ENCODE data around the gene C12orf75.
"Not testable (repeated sequence)": the region's sequence is repeated elsewhere in the genome, so short reads cannot be mapped to it uniquely, and the experiment has no call there.

The C12orf75 gene

GRCh38 chr12:105378911-105379310 is 48.4 kb downstream of the C12orf75 start:
- no peak for DNase-seq (ENCODE audit: low spot score)

- DNase-seq (ENCODE audit: low spot score) = no peak
Observed at GRCh38 chr12:105382771-105383622, 52.5 kb downstream of the C12orf75 start.

GRCh38 chr12:105384220-105384619 is 53.7 kb downstream of the C12orf75 start:
- no peak for DNase-seq (ENCODE audit: low spot score)

GRCh38 chr12:105384916-105385535 is 54.5 kb downstream of the C12orf75 start:
- no peak for DNase-seq (ENCODE audit: low spot score)

- no peak for DNase-seq (ENCODE audit: low spot score)
Observed at GRCh38 chr12:105386431-105386830, 55.9 kb downstream of the C12orf75 start.

GRCh38 chr12:105391231-105391630 is 60.7 kb downstream of the C12orf75 start:
- no peak for DNase-seq (ENCODE audit: low spot score)

GRCh38 chr12:105393587-105393986 is 63.1 kb downstream of the C12orf75 start:
- peak; percentile 50 for DNase-seq (ENCODE audit: low spot score)

- no peak for DNase-seq (ENCODE audit: low spot score)
Observed at GRCh38 chr12:105396024-105396423, 65.5 kb downstream of the C12orf75 start.

GRCh38 chr12:105396983-105397382 is 66.5 kb downstream of the C12orf75 start:
- peak; percentile 4 for DNase-seq (ENCODE audit: low spot score)

GRCh38 chr12:105398930-105399329 is 68.4 kb downstream of the C12orf75 start:
- DNase-seq (ENCODE audit: low spot score) = no peak

GRCh38 chr12:105399428-105400081 is 69.1 kb downstream of the C12orf75 start:
- no peak for DNase-seq (ENCODE audit: low spot score)

- DNase-seq (ENCODE audit: low spot score) = no peak
Observed at GRCh38 chr12:105400227-105400626, 69.7 kb downstream of the C12orf75 start.

- DNase-seq (ENCODE audit: low spot score) = no peak
Observed at GRCh38 chr12:105401198-105401597, 70.7 kb downstream of the C12orf75 start.

- peak; percentile 2 for DNase-seq (ENCODE audit: low spot score)
Observed at GRCh38 chr12:105402366-105402765, 71.9 kb downstream of the C12orf75 start.

- no peak for DNase-seq (ENCODE audit: low spot score)
Observed at GRCh38 chr12:105403095-105403494, 72.6 kb downstream of the C12orf75 start.

GRCh38 chr12:105404134-105404533 is 73.6 kb downstream of the C12orf75 start:
- not testable (repeated sequence) for DNase-seq (ENCODE audit: low spot score)

- no peak for DNase-seq (ENCODE audit: low spot score)
Observed at GRCh38 chr12:105406497-105406896, 76.0 kb downstream of the C12orf75 start.

- no peak for DNase-seq (ENCODE audit: low spot score)
Observed at GRCh38 chr12:105409279-105409678, 78.8 kb downstream of the C12orf75 start.

GRCh38 chr12:105409801-105410471 is 79.4 kb downstream of the C12orf75 start:
- DNase-seq (ENCODE audit: low spot score) = peak; percentile 79

GRCh38 chr12:105413911-105414487 is 83.5 kb downstream of the C12orf75 start:
- no peak for DNase-seq (ENCODE audit: low spot score)

- DNase-seq (ENCODE audit: low spot score) = no peak
Observed at GRCh38 chr12:105417732-105418131, 87.2 kb downstream of the C12orf75 start.

- no peak for DNase-seq (ENCODE audit: low spot score)
Observed at GRCh38 chr12:105418229-105418628, 87.7 kb downstream of the C12orf75 start.

Measured in left forelimb (tissue), 1 donor.